Measurements from ENCODE around the gene PLAC8. TPM values are rescaled to one million over a fixed set of nuclear protein-coding genes. Genes with fewer than 3 reads are reported as not detected.
A peak's percentile ranks its signal among the peaks of the same experiment; 100 is the strongest.

Gene PLAC8, protein sequence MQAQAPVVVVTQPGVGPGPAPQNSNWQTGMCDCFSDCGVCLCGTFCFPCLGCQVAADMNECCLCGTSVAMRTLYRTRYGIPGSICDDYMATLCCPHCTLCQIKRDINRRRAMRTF
- total RNA-seq (10 to 100 TPM; 20.1 to 48.7 TPM), polyA plus RNA-seq (ENCODE audit: insufficient read length in 6 of 6) (1 to 10 TPM; 4.2 to 7.9 (median 7.2) TPM)
- long read RNA-seq, donor 1, transcript PLAC8-201 (5 exons, 1,447 nt), result major isoform, 10 of 13 reads
- long read RNA-seq, donor 1, partial matches to known transcripts, result 0 of 13 reads
- long read RNA-seq, donor 1, other reads (novel, unspliced or antisense), result 0 of 13 reads
- long read RNA-seq, donor 2, partial matches to known transcripts, result 0 of 1 reads
- long read RNA-seq, donor 2, other reads (novel, unspliced or antisense), result 0 of 1 reads
- long read RNA-seq, donor 3, partial matches to known transcripts, result 0 of 4 reads
- long read RNA-seq, donor 3, other reads (novel, unspliced or antisense), result 0 of 4 reads
- long read RNA-seq, donor 4, transcript PLAC8-201 (5 exons, 1,447 nt), result major isoform, 11 of 15 reads
- long read RNA-seq, donor 4, partial matches to known transcripts, result 0 of 15 reads
- long read RNA-seq, donor 4, other reads (novel, unspliced or antisense), result 0 of 15 reads
- long read RNA-seq, donor 5, transcript PLAC8-201 (5 exons, 1,447 nt), result major isoform, 5 of 7 reads
- long read RNA-seq, donor 5, partial matches to known transcripts, result 0 of 7 reads
- long read RNA-seq, donor 5, other reads (novel, unspliced or antisense), result 0 of 7 reads
- long read RNA-seq, donor 6, partial matches to known transcripts, result 0 of 5 reads
- long read RNA-seq, donor 6, other reads (novel, unspliced or antisense), result 0 of 5 reads
- long read RNA-seq, donor 7, partial matches to known transcripts, result 0 of 1 reads
- long read RNA-seq, donor 7, other reads (novel, unspliced or antisense), result 0 of 1 reads
- long read RNA-seq, donor 8, partial matches to known transcripts, result 0 of 2 reads
- long read RNA-seq, donor 8, other reads (novel, unspliced or antisense), result 0 of 2 reads
- long read RNA-seq, donor 9, result 0 reads
- long read RNA-seq, donor 10, transcript PLAC8-201 (5 exons, 1,447 nt), result major isoform, 15 of 16 reads
- long read RNA-seq, donor 10, partial matches to known transcripts, result 0 of 16 reads
- long read RNA-seq, donor 10, other reads (novel, unspliced or antisense), result 1 of 16 reads
- long read RNA-seq, donor 11, result 0 reads
- long read RNA-seq, donor 12, partial matches to known transcripts, result 0 of 4 reads
- long read RNA-seq, donor 12, other reads (novel, unspliced or antisense), result 0 of 4 reads

DNA sequence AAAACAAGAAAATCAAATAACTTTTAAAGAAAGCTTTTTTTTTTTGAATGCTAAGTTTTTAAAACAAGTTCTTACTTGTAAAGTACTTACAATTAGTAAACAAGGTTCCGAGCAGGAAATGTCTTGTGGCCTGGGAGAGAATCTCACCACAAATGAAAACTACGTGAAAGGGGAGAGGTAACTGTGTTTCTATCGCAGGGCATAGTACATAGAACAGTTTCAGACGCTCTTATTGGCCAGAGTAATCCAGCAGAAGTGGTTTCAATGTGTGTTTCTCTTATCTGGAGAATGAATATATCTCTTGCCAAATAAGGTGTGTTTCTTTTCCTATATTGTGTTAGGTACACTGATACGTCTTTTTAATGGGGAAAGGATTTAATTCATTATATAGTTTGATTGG is at the start of gene PLAC8:
TSS of gene PLAC8 (minus strand) at position 154 of the 400 bp plus-strand sequence. CDS start 6,808 bp downstream, outside the sequence.
- Histone ChIP-seq H3K4me3 (peak within 1 kb of the TSS in 1 of 2 donors; percentile 61), H3K4me1 (peaks cover 0 to 56% of the 10 kb centered on the region in 2 donors), H3K9me3 (no peaks in the 10 kb centered on the region), H3K36me3 (no peaks in the 10 kb centered on the region), H3K27me3 (peaks cover 0 to 4% of the 10 kb centered on the region in 2 donors), H3K27ac (peak within 1 kb of the TSS in 1 of 2 donors; percentile 96)
- intact Hi-C loops (cut with DNase I), result no loop called here
- no peak for DNase-seq
- no peak for TF ChIP-seq CTCF (IDR thresholded peaks at IDR 0.05)
- peak; percentile 24 for ATAC-seq

- Histone ChIP-seq H3K27ac (peak overlapping the region in 1 of 2 donors; percentile 68), H3K4me1 (peaks cover 0 to 43% of the 10 kb centered on the region in 2 donors), H3K9me3 (peaks cover 0 to 1% of the 10 kb centered on the region in 2 donors), H3K27me3 (no peaks in the 10 kb centered on the region), H3K36me3 (no peaks in the 10 kb centered on the region), H3K4me3 (no peak overlapping the region)
- ATAC-seq, result no peak
- no peak for DNase-seq
- no peak for TF ChIP-seq CTCF (IDR thresholded peaks at IDR 0.05)
- intact Hi-C loops (cut with DNase I), result no loop called here
Measured at GRCh38 chr4:83153417-83153816, 38.9 kb upstream of the PLAC8 start.

DNA sequence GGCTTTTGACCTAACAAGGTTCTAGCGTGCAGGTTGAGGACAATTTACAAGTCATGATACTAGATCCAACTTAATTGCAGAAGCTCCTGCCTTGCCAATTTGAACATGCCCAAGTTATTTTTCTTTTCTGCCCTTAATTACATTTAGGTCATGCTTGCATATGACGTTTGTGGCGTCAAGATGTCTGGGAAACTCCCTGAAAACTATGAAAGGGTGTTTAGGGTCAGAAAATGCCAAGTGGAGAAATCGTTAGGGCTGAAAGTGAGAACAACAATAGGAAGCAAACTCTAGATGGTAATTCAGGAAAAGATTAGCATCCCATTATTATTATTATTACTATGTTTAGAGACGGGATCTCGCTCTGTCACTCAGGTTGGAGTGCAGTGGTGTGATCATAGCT is 38.2 kb upstream of the PLAC8 start:
- ATAC-seq, result no peak
- intact Hi-C loops (cut with DNase I), result no loop called here
- Histone ChIP-seq H3K27ac (peak overlapping the region in 1 of 2 donors; percentile 68), H3K27me3 (no peaks in the 10 kb centered on the region), H3K36me3 (no peaks in the 10 kb centered on the region), H3K4me3 (no peak overlapping the region), H3K4me1 (peaks cover 0 to 43% of the 10 kb centered on the region in 2 donors), H3K9me3 (peaks cover 0 to 1% of the 10 kb centered on the region in 2 donors)
- no peak for DNase-seq
- no peak for TF ChIP-seq CTCF (IDR thresholded peaks at IDR 0.05)

- H3K9me3 ChIP-seq, result peaks cover 0 to 1% of the 10 kb centered on the region in 2 donors
- no peaks in the 10 kb centered on the region for H3K36me3 ChIP-seq
- ATAC-seq (no peak), DNase-seq (no peak)
- no peak overlapping the region for H3K4me3 ChIP-seq
- H3K27me3 ChIP-seq, result no peaks in the 10 kb centered on the region
- H3K4me1 ChIP-seq, result peaks cover 0 to 43% of the 10 kb centered on the region in 2 donors
- peak overlapping the region in 1 of 2 donors; percentile 46 for H3K27ac ChIP-seq
- TF ChIP-seq CTCF (IDR thresholded peaks at IDR 0.05), result no peak
- intact Hi-C loops (cut with DNase I), result no loop called here
Measured at GRCh38 chr4:83151651-83152050, 37.1 kb upstream of the PLAC8 start.
